ACC112 (cell line): Measurements from ENCODE around the gene TBX10.
"Not testable (repeated sequence)": the region's sequence is repeated elsewhere in the genome, so short reads cannot be mapped to it uniquely, and the experiment has no call there.

Source experiments
- H2AFZ ChIP-seq: fragments of 200-600 bp; sonication (generic); one replicate; pipeline ENCODE4 v1.6.0; 2017; ENCODE audit warnings: antibody characterized with exemption, low read length; ENCODE audit not compliant: unreplicated experiment
- H3K27ac ChIP-seq: fragments of 200-600 bp; sonication (generic); 2 replicates; pipeline ENCODE4 v1.5.1; 2014; ENCODE audit warnings: low read depth, mild to moderate bottlenecking, antibody characterized with exemption, low read length, moderate library complexity
- H3K27me3 ChIP-seq: fragments of 200-600 bp; sonication (generic); 2 replicates; pipeline ENCODE4 v1.6.1; 2014; ENCODE audit warnings: mild to moderate bottlenecking, antibody characterized with exemption, low read length, moderate library complexity, mixed read lengths; ENCODE audit not compliant: insufficient read depth
- H3K36me3 ChIP-seq: fragments of 200-600 bp; sonication (generic); 2 replicates; pipeline ENCODE4 v1.6.1; 2016; ENCODE audit warnings: mild to moderate bottlenecking, antibody characterized with exemption, low read length, moderate library complexity, mixed read lengths; ENCODE audit not compliant: insufficient read depth
- H3K4me1 ChIP-seq: fragments of 200-600 bp; sonication (generic); one replicate; pipeline ENCODE4 v1.6.1; 2016; ENCODE audit warnings: low read length, mixed read lengths; ENCODE audit not compliant: insufficient read depth, unreplicated experiment, control insufficient read depth
- H3K4me3 ChIP-seq: fragments of 200-600 bp; sonication (generic); 2 replicates; pipeline ENCODE4 v1.5.1; 2014; ENCODE audit warnings: mild to moderate bottlenecking, low read depth, low read length
- H3K79me2 ChIP-seq: fragments of 200-600 bp; sonication (generic); one replicate; pipeline ENCODE4 v1.6.0; 2016; ENCODE audit warnings: low read length; ENCODE audit not compliant: control insufficient read depth, unreplicated experiment, insufficient read depth

The TBX10 gene

DNA sequence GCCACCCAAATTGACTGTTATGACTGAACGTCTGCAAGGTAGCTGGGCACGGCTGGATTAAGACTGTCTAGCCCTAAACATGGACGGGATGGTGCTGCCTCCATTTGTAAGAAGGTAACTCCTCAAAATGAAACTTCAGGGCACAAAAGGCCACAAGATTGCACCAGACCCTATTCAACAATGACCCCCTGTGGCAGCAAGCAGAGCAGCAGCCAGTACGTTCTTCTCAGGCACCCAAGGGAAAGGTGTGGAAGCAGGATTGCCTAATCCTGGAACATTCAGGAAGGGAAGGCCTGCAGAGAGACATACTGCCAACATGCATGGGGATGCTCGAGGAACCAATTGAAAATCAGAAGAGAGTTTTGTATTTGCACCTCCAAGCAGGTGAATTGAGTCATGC is 4.5 kb upstream of the TBX10 start:
- Histone ChIP-seq H3K79me2 (no peaks in the 10 kb centered on the region), H2AFZ (no peak overlapping the region), H3K4me1 (no peaks in the 10 kb centered on the region), H3K27ac (no peak overlapping the region), H3K36me3 (no peaks in the 10 kb centered on the region), H3K4me3 (no peak overlapping the region), H3K27me3 (peaks cover 13% of the 10 kb centered on the region)

DNA sequence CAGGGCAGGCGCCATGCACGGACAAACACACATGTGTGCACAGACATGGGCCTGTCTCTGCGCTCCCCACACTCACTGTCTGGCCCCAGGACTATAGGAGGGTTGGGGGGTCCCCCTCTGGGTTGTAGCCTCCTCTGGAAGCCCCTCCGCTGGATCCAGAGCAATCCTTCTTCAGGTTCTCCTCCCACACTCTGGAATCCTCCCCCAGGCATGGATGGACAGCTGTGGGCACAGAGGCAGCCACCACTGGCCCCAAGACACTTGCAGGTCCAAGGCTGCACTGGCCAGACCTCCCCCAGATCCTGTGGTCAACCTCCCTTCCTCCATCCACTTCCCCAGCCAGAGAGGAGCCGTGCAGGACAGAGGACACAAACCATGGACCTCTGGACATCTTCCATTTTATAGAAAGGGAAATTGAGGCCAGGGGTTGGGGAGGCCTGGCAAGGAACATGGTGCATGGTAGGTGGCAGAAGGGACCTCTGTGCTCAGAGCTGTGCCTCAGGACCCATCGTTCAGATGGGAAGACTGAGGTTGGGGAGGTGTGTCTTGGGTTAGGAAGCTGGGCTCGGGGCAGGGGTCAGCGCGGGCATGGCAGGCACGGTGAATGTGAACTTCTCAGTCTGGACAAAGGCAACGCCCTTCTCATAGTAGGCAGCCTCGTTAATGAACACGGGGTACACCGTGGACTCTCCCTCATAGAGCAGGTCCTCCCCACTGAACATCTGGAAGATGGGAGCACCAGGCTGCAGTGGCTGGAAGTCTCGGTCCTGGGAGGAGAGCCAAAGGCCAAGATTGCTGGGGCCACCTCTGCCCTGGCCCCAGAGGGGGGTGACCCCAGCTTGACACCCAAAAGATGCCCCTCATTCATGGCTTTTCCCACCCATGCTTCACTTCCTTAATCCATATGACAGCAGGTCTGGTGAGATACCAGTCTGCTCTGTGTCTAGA is 2.9 kb upstream of the TBX10 start:
- H3K36me3 ChIP-seq: no peaks in the 10 kb centered on the region
- H3K79me2 ChIP-seq: no peaks in the 10 kb centered on the region
- H3K27ac ChIP-seq: no peak overlapping the region
- H2AFZ ChIP-seq: no peak overlapping the region
- H3K4me1 ChIP-seq: no peaks in the 10 kb centered on the region
- H3K27me3 ChIP-seq: peaks cover 13% of the 10 kb centered on the region
- no peak overlapping the region for H3K4me3 ChIP-seq

DNA sequence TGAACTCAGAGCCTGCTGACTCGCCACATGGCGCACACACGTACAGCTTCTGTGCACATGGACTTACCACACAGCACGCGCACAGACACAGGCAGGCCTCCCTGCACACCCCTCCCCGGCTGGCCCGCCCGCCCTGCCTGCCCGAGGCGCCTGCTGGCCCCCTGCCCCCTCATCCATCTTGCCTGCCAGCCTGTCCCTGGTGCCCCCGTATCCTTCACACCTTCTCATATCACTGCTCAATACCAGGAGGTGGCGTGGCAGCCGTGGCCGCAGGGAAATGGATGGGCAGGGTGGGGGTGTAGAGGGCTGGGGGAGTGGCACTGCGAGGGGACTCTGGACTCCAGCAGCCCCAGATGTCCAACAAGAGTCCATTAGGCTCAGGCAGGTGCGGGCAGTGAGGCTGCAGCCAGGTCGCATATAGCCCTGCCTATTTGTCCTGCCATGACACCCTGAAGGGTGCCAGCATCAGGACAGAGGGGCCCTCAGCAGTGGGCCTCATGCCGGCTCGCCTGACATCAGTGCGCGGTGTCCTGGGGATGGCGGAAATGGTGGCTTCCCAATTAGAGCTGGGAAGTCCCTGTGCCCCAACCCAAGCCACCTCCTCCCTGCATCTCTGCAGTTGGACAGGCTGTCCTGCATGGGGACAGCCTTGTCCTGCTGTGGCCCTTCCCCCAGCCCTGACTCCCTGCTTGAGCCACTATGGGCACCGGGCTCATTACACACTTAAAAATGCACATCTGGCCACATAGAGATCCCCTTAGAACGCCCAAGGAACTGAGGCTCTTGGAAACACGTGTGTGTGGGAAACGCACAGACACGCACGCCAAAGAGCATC is 2.0 kb upstream of the TBX10 start:
- no peaks in the 10 kb centered on the region for H3K4me1 ChIP-seq
- no peaks in the 10 kb centered on the region for H3K36me3 ChIP-seq
- no peak overlapping the region for H3K4me3 ChIP-seq
- peaks cover 13% of the 10 kb centered on the region for H3K27me3 ChIP-seq
- no peak overlapping the region for H3K27ac ChIP-seq
- no peaks in the 10 kb centered on the region for H3K79me2 ChIP-seq
- no peak overlapping the region for H2AFZ ChIP-seq

DNA sequence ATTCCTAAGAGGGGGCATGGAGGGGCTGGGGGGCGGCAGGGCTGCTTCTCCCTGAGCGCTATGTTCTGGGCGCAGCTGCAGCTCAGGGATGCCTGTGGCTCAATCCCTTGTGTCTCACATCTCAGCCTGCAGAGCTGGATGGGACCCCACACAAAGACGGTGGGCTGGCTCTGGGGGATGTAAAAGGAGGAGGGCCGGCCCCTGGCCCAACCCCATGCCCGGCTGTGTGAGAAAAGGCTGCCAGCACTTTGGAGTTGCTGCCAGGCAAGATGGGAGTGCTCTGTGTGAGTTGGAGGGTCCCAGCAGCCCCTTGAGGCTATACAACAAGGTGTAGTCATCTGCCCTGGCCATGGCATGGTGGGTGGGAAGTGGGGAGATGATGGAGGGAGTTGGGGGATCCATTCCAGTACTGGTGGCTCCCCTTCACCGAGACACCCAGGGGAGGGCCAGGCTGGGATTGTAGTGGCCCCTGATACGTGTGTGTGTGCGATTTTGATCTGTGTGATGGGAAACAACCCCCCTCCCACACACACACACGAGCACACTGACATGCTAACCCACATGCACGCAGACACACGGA is 1.3 kb upstream of the TBX10 start:
- Histone ChIP-seq H2AFZ (no peak overlapping the region), H3K27ac (no peak overlapping the region), H3K36me3 (no peaks in the 10 kb centered on the region), H3K79me2 (no peaks in the 10 kb centered on the region), H3K27me3 (peaks cover 13% of the 10 kb centered on the region), H3K4me3 (no peak overlapping the region), H3K4me1 (no peaks in the 10 kb centered on the region)

DNA sequence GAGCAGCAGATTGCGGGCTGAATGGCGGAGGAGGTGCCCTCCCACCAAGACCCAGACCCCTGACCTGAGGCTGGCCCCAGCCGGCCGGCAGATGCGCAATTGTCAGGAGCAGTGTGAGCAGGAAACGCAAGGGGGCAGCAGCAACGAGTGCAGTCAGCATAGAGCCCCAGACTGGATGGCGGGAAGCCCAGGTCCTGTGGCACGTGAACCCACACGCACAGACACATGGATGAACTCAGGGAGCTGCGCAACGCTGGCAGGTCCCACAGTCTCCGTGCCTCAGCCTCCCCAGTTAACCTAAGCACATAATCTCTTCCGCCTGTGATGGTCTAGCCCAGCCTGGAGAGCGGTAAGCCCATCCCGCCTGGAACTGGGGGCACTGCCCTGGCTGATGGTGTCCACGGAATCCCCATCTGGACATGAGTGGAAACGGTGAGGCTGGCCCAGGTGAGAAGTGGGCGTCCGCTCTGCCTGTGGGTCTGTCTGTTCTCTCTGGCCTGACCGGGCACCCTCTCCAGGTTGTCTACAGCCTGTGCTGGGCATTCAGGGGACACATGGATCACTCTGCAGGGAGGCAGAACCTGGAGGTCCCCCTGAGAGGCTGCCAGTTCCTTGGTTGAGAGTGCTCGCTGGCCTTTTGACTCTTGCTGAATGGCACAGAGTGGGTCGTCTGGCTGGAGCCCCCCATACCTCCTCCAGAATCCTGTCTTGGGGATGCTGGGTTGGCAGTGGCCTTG is 626 bp upstream of the TBX10 start:
- peaks cover 13% of the 10 kb centered on the region for H3K27me3 ChIP-seq
- no peaks in the 10 kb centered on the region for H3K4me1 ChIP-seq
- H3K79me2 ChIP-seq: no peaks in the 10 kb centered on the region
- no peak overlapping the region for H3K4me3 ChIP-seq
- H3K27ac ChIP-seq: no peak overlapping the region
- H2AFZ ChIP-seq: no peak overlapping the region
- no peaks in the 10 kb centered on the region for H3K36me3 ChIP-seq

DNA sequence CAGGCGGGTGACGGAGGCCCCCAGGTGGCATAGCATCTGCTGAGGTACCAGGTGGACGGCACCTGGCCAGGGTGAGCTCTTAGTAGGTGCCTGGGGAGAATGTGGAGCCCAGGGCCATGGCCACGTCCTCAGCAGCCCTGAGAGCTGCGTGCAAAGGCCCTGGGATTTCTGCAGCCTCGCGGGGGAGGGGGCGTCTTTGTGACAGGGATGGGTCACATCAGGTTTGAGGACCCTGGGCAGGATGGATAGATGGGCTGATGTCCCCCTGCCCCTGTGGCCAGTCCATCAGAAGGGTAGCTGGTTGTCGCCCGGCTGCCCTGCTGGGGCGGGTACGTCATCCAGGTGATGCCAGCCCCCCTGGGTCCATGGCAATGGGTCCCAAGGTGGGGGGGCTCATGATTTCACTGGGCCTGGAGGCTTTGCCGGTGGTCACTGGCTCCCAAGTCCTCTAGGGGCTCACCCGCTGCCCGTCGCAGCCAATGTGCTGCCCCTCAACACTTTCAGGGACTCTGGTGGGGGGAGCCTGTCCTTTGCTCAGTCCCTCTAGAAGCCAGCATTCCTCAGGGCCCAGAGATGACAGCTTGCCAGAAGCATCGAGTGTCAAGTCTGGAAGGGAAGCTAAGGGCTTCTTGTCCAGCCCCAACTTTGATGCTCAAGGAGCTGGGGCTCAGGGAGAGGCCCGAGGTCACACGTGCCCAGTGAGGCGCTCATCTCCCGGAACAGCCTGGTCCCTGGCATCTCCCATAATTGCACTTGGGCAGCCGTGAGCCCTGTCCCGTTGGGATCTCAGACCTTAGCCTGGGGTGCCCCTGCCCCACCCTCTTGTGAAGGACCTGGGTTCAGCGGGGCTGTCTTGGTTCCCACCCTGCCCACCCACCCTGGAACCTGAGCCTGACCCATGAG is 777 bp downstream of the TBX10 start:
- Histone ChIP-seq H3K27me3 (peaks cover 13% of the 10 kb centered on the region), H3K27ac (no peak overlapping the region), H3K79me2 (no peaks in the 10 kb centered on the region), H3K36me3 (no peaks in the 10 kb centered on the region), H3K4me3 (no peak overlapping the region), H2AFZ (no peak overlapping the region), H3K4me1 (no peaks in the 10 kb centered on the region)

DNA sequence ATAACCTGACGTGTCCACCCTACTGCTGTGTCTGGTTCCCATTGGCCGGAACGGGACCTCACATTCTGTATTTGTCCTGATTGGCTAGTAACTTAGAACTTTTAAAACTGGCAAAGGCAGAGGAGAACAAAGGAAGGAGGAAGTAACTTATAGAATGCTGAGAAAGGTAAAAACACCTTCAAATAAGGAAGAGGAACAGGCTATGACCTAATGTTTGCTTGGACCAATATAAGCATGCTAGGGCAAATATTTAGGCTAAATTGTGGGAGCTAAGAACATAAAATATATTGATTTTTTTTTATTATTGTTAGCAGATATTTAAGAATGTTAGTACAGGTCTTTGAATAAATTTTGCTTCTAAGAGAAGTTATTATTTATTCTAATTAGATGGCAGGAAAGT is 2.1 kb downstream of the TBX10 start:
- H3K27me3 ChIP-seq: peaks cover 13% of the 10 kb centered on the region
- not testable (repeated sequence) for H3K4me3 ChIP-seq, H3K36me3 ChIP-seq, H2AFZ ChIP-seq, H3K79me2 ChIP-seq, H3K4me1 ChIP-seq, H3K27ac ChIP-seq

DNA sequence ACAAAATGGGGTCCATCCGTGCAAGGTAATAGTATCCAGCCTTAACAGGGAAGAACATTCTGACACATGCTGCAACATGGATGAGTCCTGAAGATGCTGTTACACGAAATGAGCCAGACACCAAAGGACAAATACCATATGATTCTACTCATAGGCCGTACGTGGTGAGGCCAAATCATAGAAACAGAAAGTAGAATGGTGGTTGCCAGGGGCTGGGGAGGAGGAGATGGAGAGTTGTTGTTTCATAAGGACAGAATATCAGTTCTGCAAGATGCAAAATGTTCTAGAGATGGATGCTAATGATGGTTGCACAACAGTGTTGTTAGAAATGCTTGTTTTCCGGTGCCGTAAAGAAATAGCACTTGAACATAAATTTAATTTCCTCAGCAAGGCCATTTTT is 2.6 kb downstream of the TBX10 start:
- H3K36me3 ChIP-seq: no peaks in the 10 kb centered on the region
- no peaks in the 10 kb centered on the region for H3K79me2 ChIP-seq
- H3K27ac ChIP-seq: no peak overlapping the region
- no peaks in the 10 kb centered on the region for H3K4me1 ChIP-seq
- peaks cover 13% of the 10 kb centered on the region for H3K27me3 ChIP-seq
- no peak overlapping the region for H3K4me3 ChIP-seq
- H2AFZ ChIP-seq: no peak overlapping the region

DNA sequence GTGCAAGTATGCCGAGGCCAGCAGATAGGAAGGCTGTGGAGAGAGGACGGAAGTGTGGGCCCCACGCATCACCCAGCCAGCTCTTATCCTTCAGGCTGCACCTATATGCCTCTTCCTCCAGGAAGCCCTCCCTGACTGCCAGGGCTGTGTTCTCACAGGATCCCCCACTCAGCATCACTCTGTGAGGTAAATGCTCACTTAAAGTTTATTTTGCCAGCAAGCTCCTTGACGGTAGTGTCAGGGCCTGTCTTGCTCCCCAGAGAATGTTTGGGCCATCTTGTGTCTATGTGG is 4.4 kb downstream of the TBX10 start:
- no peak overlapping the region for H2AFZ ChIP-seq
- no peaks in the 10 kb centered on the region for H3K79me2 ChIP-seq
- no peaks in the 10 kb centered on the region for H3K36me3 ChIP-seq
- no peak overlapping the region for H3K4me3 ChIP-seq
- H3K27ac ChIP-seq: no peak overlapping the region
- peaks cover 4% of the 10 kb centered on the region for H3K4me1 ChIP-seq
- H3K27me3 ChIP-seq: peaks cover 4% of the 10 kb centered on the region
